Measurements from ENCODE around the gene ZNF467.

DNA sequence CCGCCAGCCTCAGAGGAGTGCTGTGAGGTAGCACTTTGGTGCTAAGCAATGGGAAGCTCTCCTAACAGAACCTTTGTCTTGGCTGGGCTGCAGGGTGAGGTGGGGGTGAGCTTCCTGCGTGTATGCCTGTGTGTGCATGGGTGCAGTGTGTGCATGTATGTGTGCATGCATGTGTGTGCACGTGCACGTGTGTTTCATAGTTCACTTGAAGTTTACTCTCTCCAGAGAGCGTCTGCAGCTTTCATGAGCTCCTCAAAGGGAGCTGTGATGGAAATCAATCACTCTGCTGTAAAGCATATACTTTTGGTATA is 4.9 kb upstream of the ZNF467 start:
- TF ChIP-seq, protein P1, sequence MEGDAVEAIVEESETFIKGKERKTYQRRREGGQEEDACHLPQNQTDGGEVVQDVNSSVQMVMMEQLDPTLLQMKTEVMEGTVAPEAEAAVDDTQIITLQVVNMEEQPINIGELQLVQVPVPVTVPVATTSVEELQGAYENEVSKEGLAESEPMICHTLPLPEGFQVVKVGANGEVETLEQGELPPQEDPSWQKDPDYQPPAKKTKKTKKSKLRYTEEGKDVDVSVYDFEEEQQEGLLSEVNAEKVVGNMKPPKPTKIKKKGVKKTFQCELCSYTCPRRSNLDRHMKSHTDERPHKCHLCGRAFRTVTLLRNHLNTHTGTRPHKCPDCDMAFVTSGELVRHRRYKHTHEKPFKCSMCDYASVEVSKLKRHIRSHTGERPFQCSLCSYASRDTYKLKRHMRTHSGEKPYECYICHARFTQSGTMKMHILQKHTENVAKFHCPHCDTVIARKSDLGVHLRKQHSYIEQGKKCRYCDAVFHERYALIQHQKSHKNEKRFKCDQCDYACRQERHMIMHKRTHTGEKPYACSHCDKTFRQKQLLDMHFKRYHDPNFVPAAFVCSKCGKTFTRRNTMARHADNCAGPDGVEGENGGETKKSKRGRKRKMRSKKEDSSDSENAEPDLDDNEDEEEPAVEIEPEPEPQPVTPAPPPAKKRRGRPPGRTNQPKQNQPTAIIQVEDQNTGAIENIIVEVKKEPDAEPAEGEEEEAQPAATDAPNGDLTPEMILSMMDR (IDR thresholded peaks at IDR 0.05), result no peak
- TF ChIP-seq POLR2A (IDR thresholded peaks at IDR 0.05) (no peak), EP300 (IDR thresholded peaks at IDR 0.05) (no peak)
